H1 (cell line): ENCODE measurements around the gene DGKH. TPM values are rescaled to one million over a fixed set of nuclear protein-coding genes. Genes with fewer than 3 reads are reported as not detected.

ENCODE experiments used
- CTCF ChIA-PET: fragments of 300-600 bp; sonication (Branson Sonifier 250); formaldehyde crosslinking; loops from one replicate; lab custom pipeline; 2021; ENCODE audit not compliant: partially characterized antibody; lab: Charles Lee
- POLR2A ChIA-PET: fragments of 300-600 bp; sonication (Branson Sonifier 250); formaldehyde crosslinking; loops from one replicate; lab custom pipeline; 2021; ENCODE audit warnings: inconsistent platforms; ENCODE audit not compliant: partially characterized antibody; lab: Charles Lee
- DNase-seq, 2 experiments: peaks; one replicate each; pipeline versions ENCODE4 v3.0.0 to v3.0.0-alpha.2; 2010 to 2022; ENCODE audit warnings: low spot score in 2 of 2, low read depth in 1 of 2, mixed read lengths in 1 of 2
- FAIRE-seq: peaks from 2 replicates; lab custom pipeline; 2011; peaks lifted over from hg19 to GRCh38; lab: Jason Lieb, UNC
- H2AFZ ChIP-seq: 2 replicates; pipeline ENCODE4 v1.8.1; 2012; ENCODE audit warnings: low read length, inconsistent platforms
- H2AK5ac ChIP-seq: 2 replicates; pipeline ENCODE4 v1.6.1; 2013; ENCODE audit warnings: low read depth, low read length
- H2BK120ac ChIP-seq: replicated peaks from 2 replicates; pipeline ENCODE3; 2013; ENCODE audit warnings: low read depth, low read length, inconsistent platforms
- H2BK12ac ChIP-seq: 2 replicates; pipeline ENCODE4 v1.6.1; 2013; ENCODE audit warnings: low read depth, low read length
- H2BK15ac ChIP-seq: 2 replicates; pipeline ENCODE4 v1.6.1; 2013; ENCODE audit warnings: low read length
- H2BK20ac ChIP-seq: 2 replicates; pipeline ENCODE4 v1.6.1; 2013; ENCODE audit warnings: low read length
- H2BK5ac ChIP-seq: 2 replicates; pipeline ENCODE4 v1.6.1; 2013; ENCODE audit warnings: low read depth, low read length
- H3K14ac ChIP-seq: 2 replicates; pipeline ENCODE4 v1.6.1; 2013; ENCODE audit warnings: inconsistent platforms; ENCODE audit not compliant: insufficient read length
- H3K18ac ChIP-seq: 2 replicates; pipeline ENCODE4 v1.6.1; 2013; ENCODE audit warnings: low read length; ENCODE audit errors: extremely low read depth
- H3K23ac ChIP-seq: 2 replicates; pipeline ENCODE4 v1.6.1; 2013; ENCODE audit warnings: inconsistent platforms; ENCODE audit not compliant: insufficient read length
- H3K23me2 ChIP-seq: 2 replicates; pipeline ENCODE4 v1.6.1; 2013; ENCODE audit warnings: low read depth, low read length
- H3K27ac ChIP-seq: 2 replicates; pipeline ENCODE4 v1.6.1; 2011; ENCODE audit warnings: low read depth, low read length, inconsistent platforms
- H3K27me3 ChIP-seq, 4 experiments: replicated peaks in 1 of 4; 1 replicate in 1 of 4; 2 replicates in 3 of 4; pipeline versions ENCODE4 v1.6.1 to v1.8.1; 2011 to 2013; ENCODE audit warnings: low read length in 3 of 4, mild to moderate bottlenecking in 3 of 4, inconsistent platforms in 2 of 4, mixed read lengths in 2 of 4, moderate library complexity in 1 of 4; ENCODE audit not compliant: control insufficient read depth in 3 of 4, insufficient read depth in 3 of 4; ENCODE audit errors: extremely low read depth in 1 of 4
- H3K36me3 ChIP-seq, 4 experiments: 2 replicates each; pipeline versions ENCODE4 v1.6.1 to v1.8.1; 2011 to 2013; ENCODE audit warnings: mild to moderate bottlenecking in 4 of 4, low read length in 3 of 4, moderate library complexity in 2 of 4, control low read depth in 1 of 4, inconsistent platforms in 1 of 4; ENCODE audit not compliant: insufficient read depth in 4 of 4, control insufficient read depth in 2 of 4
- H3K4ac ChIP-seq: replicated peaks from 2 replicates; pipeline ENCODE3; 2013; ENCODE audit warnings: low read length, low read depth, mixed read lengths, inconsistent platforms; ENCODE audit not compliant: insufficient read length
- H3K4me1 ChIP-seq, 4 experiments: replicated peaks in 1 of 4; 1 replicate in 1 of 4; 2 replicates in 3 of 4; pipeline versions ENCODE4 v1.6.1 to v1.8.1; 2011 to 2013; ENCODE audit warnings: low read length in 3 of 4, inconsistent platforms in 2 of 4, mixed read lengths in 1 of 4; ENCODE audit not compliant: insufficient read depth in 4 of 4, control insufficient read depth in 3 of 4
- H3K4me2 ChIP-seq, 2 experiments: 2 replicates each; pipeline versions ENCODE4 v1.6.1 to v1.8.1; 2011 to 2013; ENCODE audit warnings: low read depth in 2 of 2, low read length in 2 of 2, control low read depth in 1 of 2, inconsistent platforms in 1 of 2, mild to moderate bottlenecking in 1 of 2; ENCODE audit not compliant: insufficient read depth in 1 of 2
- H3K4me3 ChIP-seq, 4 experiments: fragments of 200-600, 300-600 bp in 1 of 4; sonication (generic), shearing (Covaris generic), sonication (Bioruptor Twin) in 1 of 4; 2 replicates each; pipeline versions ENCODE4 v1.5.1 to v1.8.1; 2011 to 2016; ENCODE audit warnings: low read length in 4 of 4, low read depth in 3 of 4, control low read depth in 2 of 4, inconsistent platforms in 2 of 4, mild to moderate bottlenecking in 2 of 4, mixed read lengths in 1 of 4, moderate library complexity in 1 of 4; ENCODE audit not compliant: insufficient read depth in 2 of 4; ENCODE audit errors: extremely low read depth in 1 of 4
- H3K56ac ChIP-seq: replicated peaks from 2 replicates; pipeline ENCODE3; 2013; ENCODE audit warnings: low read depth, mild to moderate bottlenecking, mixed read lengths, low read length, inconsistent platforms; ENCODE audit not compliant: insufficient read length
- H3K79me1 ChIP-seq: 2 replicates; pipeline ENCODE4 v1.6.1; 2013; ENCODE audit warnings: low read depth, low read length, control low read depth
- H3K79me2 ChIP-seq, 2 experiments: 2 replicates each; pipeline versions ENCODE4 v1.6.1 to v1.8.1; 2012 to 2013; ENCODE audit warnings: low read length in 2 of 2, mild to moderate bottlenecking in 2 of 2, inconsistent platforms in 1 of 2; ENCODE audit not compliant: insufficient read depth in 2 of 2, control insufficient read depth in 1 of 2
- H3K9ac ChIP-seq, 4 experiments: replicated peaks in 1 of 4; 1 replicate in 1 of 4; 2 replicates in 3 of 4; pipeline versions ENCODE4 v1.6.1 to v1.8.1; 2011 to 2013; ENCODE audit warnings: low read depth in 3 of 4, low read length in 3 of 4, control low read depth in 2 of 4, mild to moderate bottlenecking in 2 of 4, moderate library complexity in 2 of 4, inconsistent platforms in 1 of 4; ENCODE audit errors: extremely low read depth in 1 of 4
- H3K9me3 ChIP-seq, 2 experiments: 2 replicates each; pipeline versions ENCODE4 v1.6.1 to v1.8.1; 2012 to 2013; ENCODE audit warnings: mild to moderate bottlenecking in 2 of 2, moderate library complexity in 2 of 2, control low read depth in 1 of 2, inconsistent platforms in 1 of 2, low read depth in 1 of 2, low read length in 1 of 2, mixed read lengths in 1 of 2; ENCODE audit not compliant: insufficient read depth in 2 of 2
- H4K20me1 ChIP-seq, 2 experiments: replicated peaks in 1 of 2; 2 replicates each; pipeline versions ENCODE3 to v1.8.1; 2011 to 2013; ENCODE audit warnings: inconsistent platforms in 2 of 2, low read length in 2 of 2, mild to moderate bottlenecking in 1 of 2; ENCODE audit not compliant: insufficient read depth in 2 of 2, control insufficient read depth in 1 of 2
- H4K5ac ChIP-seq: 2 replicates; pipeline ENCODE4 v1.6.1; 2013; ENCODE audit warnings: low read length, low read depth, mixed read lengths, inconsistent platforms; ENCODE audit not compliant: insufficient read length
- H4K8ac ChIP-seq: 2 replicates; pipeline ENCODE4 v1.8.0; 2013; ENCODE audit warnings: mild to moderate bottlenecking, moderate library complexity, low read length, inconsistent platforms; ENCODE audit not compliant: insufficient read depth; ENCODE audit errors: extremely low read depth
- H4K91ac ChIP-seq: replicated peaks from 2 replicates; pipeline ENCODE3; 2013; ENCODE audit warnings: low read length, mixed read lengths, inconsistent platforms; ENCODE audit not compliant: insufficient read length
- ATF2 ChIP-seq: IDR thresholded peaks from 2 replicates; pipeline ENCODE4 v1.6.1; 2012; ENCODE audit warnings: low read length, inconsistent platforms
- BCL11A ChIP-seq, 2 experiments: IDR thresholded peaks; one replicate each; pipeline ENCODE4 v1.6.1; 2011; ENCODE audit warnings: low read depth in 2 of 2, low read length in 2 of 2, mild to moderate bottlenecking in 2 of 2
- EP300 ChIP-seq, 2 experiments: IDR thresholded peaks; 1 replicate in 1 of 2; 2 replicates in 1 of 2; pipeline ENCODE4 v1.6.1; 2011 to 2012; ENCODE audit warnings: low read depth in 2 of 2, low read length in 2 of 2, mild to moderate bottlenecking in 2 of 2, borderline replicate concordance in 1 of 2, inconsistent platforms in 1 of 2, moderate library complexity in 1 of 2
- FOSL1 ChIP-seq: IDR thresholded peaks from 2 replicates; pipeline ENCODE4 v1.6.1; 2011; ENCODE audit warnings: mild to moderate bottlenecking, low read depth, low read length, moderate library complexity; ENCODE audit not compliant: insufficient read depth
- GABPA ChIP-seq: IDR thresholded peaks from 2 replicates; pipeline ENCODE4 v1.6.1; 2011; ENCODE audit warnings: mild to moderate bottlenecking, low read length, moderate library complexity, borderline replicate concordance; ENCODE audit not compliant: insufficient read depth
- HDAC2 ChIP-seq, 2 experiments: fragments of 300-600 bp in 1 of 2; sonication (generic) in 1 of 2; IDR thresholded peaks; 2 replicates each; pipeline ENCODE4 v1.6.1; 2011 to 2012; ENCODE audit warnings: low read depth in 2 of 2, low read length in 2 of 2, mild to moderate bottlenecking in 2 of 2, moderate library complexity in 2 of 2, borderline replicate concordance in 1 of 2, inconsistent platforms in 1 of 2
- RBBP5 ChIP-seq: IDR thresholded peaks from 2 replicates; pipeline ENCODE4 v1.7.1; 2012; ENCODE audit warnings: low read depth, mild to moderate bottlenecking, inconsistent platforms, low read length, moderate library complexity, borderline replicate concordance
- SAP30 ChIP-seq: fragments of 300-600 bp; sonication (generic); IDR thresholded peaks from 2 replicates; pipeline ENCODE4 v1.7.1; 2012; ENCODE audit warnings: low read length, moderate library complexity, mild to moderate bottlenecking, inconsistent platforms; ENCODE audit not compliant: insufficient read depth, insufficient replicate concordance
- SIN3A ChIP-seq, 2 experiments: IDR thresholded peaks in 1 of 2; conservative IDR thresholded peaks in 1 of 2; 2 replicates each; pipeline ENCODE4 v1.6.1; 2011 to 2012; ENCODE audit warnings: low read length in 2 of 2, improper control_type of control experiment in 1 of 2, low read depth in 1 of 2, mild to moderate bottlenecking in 1 of 2
- SIX5 ChIP-seq: IDR thresholded peaks from 2 replicates; pipeline ENCODE4 v1.6.1; 2011; ENCODE audit warnings: mild to moderate bottlenecking, low read depth, low read length
- SP1 ChIP-seq: IDR thresholded peaks from 2 replicates; pipeline ENCODE4 v1.6.1; 2011; ENCODE audit warnings: low read depth, low read length
- SP2 ChIP-seq: IDR thresholded peaks from 2 replicates; pipeline ENCODE4 v1.6.1; 2012; ENCODE audit warnings: mild to moderate bottlenecking, low read length, inconsistent platforms
- WGBS, 2 experiments: shearing (Covaris generic) in 1 of 2; methylation state at CpG; one replicate each; pipeline versions ENCODE4 v1.1.6 to v1.1.7; 2013 to 2015; ENCODE audit warnings: low lambda C conversion rate in 2 of 2, mixed read lengths in 2 of 2, inconsistent platforms in 1 of 2, low coverage in 1 of 2, missing lambda C conversion rate in 1 of 2; ENCODE audit not compliant: insufficient replicate concordance in 2 of 2, insufficient coverage in 1 of 2, insufficient read length in 1 of 2; ENCODE audit errors: extremely low coverage in 1 of 2, missing lambda C conversion rate in 1 of 2; 5-methylcytosine and 5-hydroxymethylcytosine counted together
- polyA plus RNA-seq, 7 experiments: library from polyadenylated mRNA; depleted of rRNA in 3 of 7; stranded (reverse) in 5 of 7; unstranded in 2 of 7; fragments of >200 nt in 5 of 7; fragments of 200-250 nt in 2 of 7; gene quantifications; 1 replicate in 5 of 7; 2 replicates in 1 of 7; 4 replicates in 1 of 7; pipeline versions ENCODE4 v1.2.1 to v1.2.3, GENCODE V29; 2011 to 2013; ENCODE audit warnings: missing spikeins in 2 of 7, mixed read lengths in 2 of 7
- total RNA-seq: library from RNA; stranded (reverse); fragmentation: NEBNext Ultra II Directional; extraction: Animal tissue kit (Norgen Biotek cat#: 25700); gene quantifications from 2 replicates; pipeline ENCODE4 v1.2.1, GENCODE V29; 2021

Gene DGKH
- total and polyA plus RNA-seq, 2 of the 8 experiments (the other 6 are each of a cell fraction or from before 2014, with no cell fraction given) = 2.1 to 7.9 TPM

- Histone ChIP-seq H3K18ac (no peak overlapping the region), H3K79me1 (no peaks in the 10 kb centered on the region), H2BK5ac (no peak overlapping the region), H3K23ac (no peak overlapping the region), H3K4me1 (no peaks in the 10 kb centered on the region), H4K20me1 (no peaks in the 10 kb centered on the region), H3K23me2 (no peaks in the 10 kb centered on the region), H4K8ac (no peak overlapping the region), H3K9me3 (no peaks in the 10 kb centered on the region), H4K91ac (no peak overlapping the region), H3K4me2 (no peak overlapping the region), H3K27me3 (no peaks in the 10 kb centered on the region), H3K4me3 (no peak overlapping the region), H3K27ac (no peak overlapping the region), H3K56ac (no peak overlapping the region), H2BK15ac (no peak overlapping the region), H2BK120ac (no peak overlapping the region), H3K79me2 (no peaks in the 10 kb centered on the region), H3K4ac (no peak overlapping the region), H2BK12ac (no peak overlapping the region), H3K14ac (no peak overlapping the region), H4K5ac (no peak overlapping the region), H2AFZ (no peak overlapping the region), H2AK5ac (no peak overlapping the region), H2BK20ac (no peak overlapping the region), H3K9ac (no peak overlapping the region), H3K36me3 (no peaks in the 10 kb centered on the region)
- FAIRE-seq = no peak
- ChIA-PET CTCF (no interaction called here), POLR2A (no interaction called here)
- WGBS, 2 experiments = 89% methylated on average over 4 of the region's 4 CpGs; no CpG with 5 or more reads in 1 of the 2 experiments
- no peak for DNase-seq
- no peak for TF ChIP-seq ATF2
- no peak for TF ChIP-seq SP2
- no peak for TF ChIP-seq SIX5
- TF ChIP-seq SP1 = no peak
- TF ChIP-seq SAP30 = no peak
- TF ChIP-seq RBBP5 = no peak
- TF ChIP-seq EP300 (IDR thresholded peaks at IDR 0.05; ENCODE audit: borderline replicate concordance in 1 of 2, low read depth in 2 of 2, low read length in 2 of 2) = no peak
- TF ChIP-seq BCL11A (IDR thresholded peaks at IDR 0.05; ENCODE audit: low read depth in 2 of 2, low read length in 2 of 2) = no peak
- TF ChIP-seq GABPA = no peak
- no peak for TF ChIP-seq SIN3A (conservative IDR thresholded peaks at IDR 0.05 in 1 of 2, IDR thresholded peaks at IDR 0.05 in 1 of 2; ENCODE audit: low read depth in 1 of 2, low read length in 2 of 2)
- TF ChIP-seq HDAC2 (IDR thresholded peaks at IDR 0.05; ENCODE audit: borderline replicate concordance in 1 of 2, low read depth in 2 of 2, low read length in 2 of 2) = no peak
- TF ChIP-seq FOSL1 = no peak
Observed at GRCh38 chr13:42022336-42022735, 26.1 kb upstream of the DGKH start.
